BJ (cell line): Measurements from ENCODE around the gene CAMK1G. TPM values are rescaled to one million over a fixed set of nuclear protein-coding genes. Genes with fewer than 3 reads are reported as not detected.

Experiments used
- CTCF ChIA-PET: fragments of 350-600 bp; formaldehyde crosslinking; extraction: SDS; loops from one replicate; lab custom pipeline; 2021; ENCODE audit warnings: antibody characterized with exemption, inconsistent platforms; lab: Yijun Ruan, JAX
- POLR2A ChIA-PET: fragments of 300-600 bp; sonication (Branson Sonifier 250); formaldehyde crosslinking; extraction: SDS; loops from one replicate; lab custom pipeline; 2021; ENCODE audit warnings: antibody characterized with exemption; lab: Charles Lee
- DNase-seq: peaks from one replicate; pipeline ENCODE4 v3.0.0-alpha.2; 2011; ENCODE audit warnings: low read depth
- H3K27me3 ChIP-seq: 2 replicates; pipeline ENCODE4 v1.6.0; 2011; ENCODE audit warnings: low read length; ENCODE audit not compliant: control insufficient read depth, insufficient read depth
- H3K36me3 ChIP-seq: 2 replicates; pipeline ENCODE4 v1.5.1; 2011; ENCODE audit warnings: low read length; ENCODE audit not compliant: control insufficient read depth, insufficient read depth
- H3K4me3 ChIP-seq: 2 replicates; pipeline ENCODE4 v1.5.1; 2011; ENCODE audit warnings: low read depth, mild to moderate bottlenecking, control low read depth, low read length
- polyA plus RNA-seq: library from polyadenylated mRNA; depleted of rRNA; stranded (reverse); fragments of >200 nt; gene quantifications from 2 replicates; pipeline ENCODE4 v1.2.3, GENCODE V29; 2011
- TF ChIP-seq, protein P1 (sequence below): IDR thresholded peaks from 2 replicates; pipeline ENCODE4 v1.5.1; 2011; ENCODE audit warnings: low read depth, mild to moderate bottlenecking, control low read depth, inconsistent platforms, low read length, moderate library complexity; ENCODE audit not compliant: insufficient read depth

Gene CAMK1G
- polyA plus RNA-seq, 1 experiment = 1.5 TPM

DNA sequence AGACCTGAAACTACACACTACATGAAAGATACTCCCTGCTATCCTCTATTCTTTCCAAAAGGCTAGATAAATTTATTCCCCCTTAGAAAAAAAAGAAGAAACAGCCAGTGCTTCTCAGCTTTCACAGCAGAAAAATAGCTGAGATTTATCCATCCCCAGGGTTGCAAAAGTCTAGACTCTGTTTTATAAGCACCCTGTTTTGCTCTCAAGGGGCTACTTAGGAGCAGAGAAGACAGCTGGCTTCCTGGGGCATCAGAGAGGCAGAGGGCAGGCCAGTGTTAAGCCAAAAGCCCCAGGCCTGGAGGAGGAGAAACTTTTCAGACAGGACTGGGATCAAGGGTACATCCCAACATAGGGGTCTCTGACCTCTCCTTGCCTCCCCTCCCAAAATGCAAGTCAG, 64.8 kb downstream of the CAMK1G start:
- no peak for DNase-seq
- ChIA-PET CTCF (interaction anchor here (1.8 to 1.9 kb wide), 2 partner anchors 21 to 45 kb away, joined by 5 to 7 read pairs; no protein-coding TSS in a partner anchor), POLR2A (no interaction called here)
- Histone ChIP-seq H3K27me3 (no peaks in the 10 kb centered on the region; the same call in 1 of the 2 replicates), H3K36me3 (no peaks in the 10 kb centered on the region), H3K4me3 (no peak overlapping the region)
- TF ChIP-seq, protein P1, sequence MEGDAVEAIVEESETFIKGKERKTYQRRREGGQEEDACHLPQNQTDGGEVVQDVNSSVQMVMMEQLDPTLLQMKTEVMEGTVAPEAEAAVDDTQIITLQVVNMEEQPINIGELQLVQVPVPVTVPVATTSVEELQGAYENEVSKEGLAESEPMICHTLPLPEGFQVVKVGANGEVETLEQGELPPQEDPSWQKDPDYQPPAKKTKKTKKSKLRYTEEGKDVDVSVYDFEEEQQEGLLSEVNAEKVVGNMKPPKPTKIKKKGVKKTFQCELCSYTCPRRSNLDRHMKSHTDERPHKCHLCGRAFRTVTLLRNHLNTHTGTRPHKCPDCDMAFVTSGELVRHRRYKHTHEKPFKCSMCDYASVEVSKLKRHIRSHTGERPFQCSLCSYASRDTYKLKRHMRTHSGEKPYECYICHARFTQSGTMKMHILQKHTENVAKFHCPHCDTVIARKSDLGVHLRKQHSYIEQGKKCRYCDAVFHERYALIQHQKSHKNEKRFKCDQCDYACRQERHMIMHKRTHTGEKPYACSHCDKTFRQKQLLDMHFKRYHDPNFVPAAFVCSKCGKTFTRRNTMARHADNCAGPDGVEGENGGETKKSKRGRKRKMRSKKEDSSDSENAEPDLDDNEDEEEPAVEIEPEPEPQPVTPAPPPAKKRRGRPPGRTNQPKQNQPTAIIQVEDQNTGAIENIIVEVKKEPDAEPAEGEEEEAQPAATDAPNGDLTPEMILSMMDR = no peak

DNA sequence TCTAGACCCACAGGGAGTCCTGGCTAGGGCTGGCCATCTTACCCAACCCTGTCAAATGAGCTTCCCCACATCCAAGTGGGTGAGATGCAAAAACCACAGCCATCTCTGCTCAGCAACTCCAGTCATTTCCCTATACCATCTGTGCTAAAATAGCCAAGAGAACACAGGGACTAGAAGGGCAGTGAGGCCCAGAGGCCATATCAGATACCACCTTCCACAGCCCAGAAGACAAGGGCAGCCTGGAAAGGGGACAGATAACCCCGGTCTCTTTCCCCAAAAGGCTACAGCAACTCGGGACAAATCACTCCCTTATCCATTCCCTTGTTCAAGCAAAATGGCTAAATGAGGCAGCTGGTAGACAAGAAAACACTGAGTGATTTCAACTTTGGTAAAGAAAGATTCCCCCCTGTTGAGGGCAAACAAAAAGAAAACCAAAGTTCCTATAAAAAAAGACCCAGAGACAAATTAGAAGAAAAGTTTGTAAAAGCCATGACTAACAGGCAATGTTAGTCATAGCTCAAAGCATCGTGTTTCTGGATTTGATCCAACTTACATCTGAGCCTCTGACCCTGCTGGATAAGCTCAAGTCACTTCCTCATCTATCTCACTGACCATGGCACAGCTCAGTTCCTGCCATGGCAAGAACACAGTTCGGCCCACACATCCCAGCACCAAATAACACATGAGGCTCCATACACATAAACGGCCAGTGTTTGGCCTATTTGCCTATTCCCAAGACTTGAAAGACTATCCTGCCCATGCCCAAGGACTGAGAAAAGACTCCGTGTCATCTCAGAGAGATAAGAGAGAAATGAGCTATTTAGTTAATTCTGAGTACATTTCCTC, 65.6 kb downstream of the CAMK1G start:
- Histone ChIP-seq H3K4me3 (no peak overlapping the region), H3K27me3 (no peaks in the 10 kb centered on the region; the same call in 1 of the 2 replicates), H3K36me3 (no peaks in the 10 kb centered on the region)
- TF ChIP-seq, protein P1 = no peak
- ChIA-PET CTCF (interaction anchor here (0.8 to 1.9 kb wide), 6 partner anchors 22 to 99 kb away, joined by 3 to 7 read pairs (median 4); partner anchors contain the start of gene G0S2), POLR2A (no interaction called here)
- DNase-seq = peak; percentile 64

DNA sequence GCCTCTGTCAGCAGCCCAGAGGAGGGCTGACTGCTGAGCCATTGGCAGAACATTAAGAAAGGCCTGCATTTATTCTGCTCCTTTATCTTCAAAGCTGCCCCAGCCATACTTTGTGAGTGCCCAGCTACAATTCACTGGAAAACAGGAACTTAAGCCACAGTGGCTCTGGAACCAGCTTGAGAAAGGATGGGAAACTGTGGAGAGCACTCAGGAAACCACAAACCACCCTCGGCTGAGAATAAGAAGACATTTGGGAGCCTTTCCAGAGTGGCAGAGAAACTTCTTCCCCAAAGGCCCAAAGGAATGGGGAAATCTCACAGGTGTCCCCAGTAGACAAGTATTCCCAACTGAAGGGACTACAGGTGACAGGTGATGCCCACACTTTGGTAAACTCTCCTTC, 66.9 kb downstream of the CAMK1G start:
- POLR2A ChIA-PET = no interaction called here
- DNase-seq = no peak
- Histone ChIP-seq H3K4me3 (no peak overlapping the region), H3K27me3 (no peaks in the 10 kb centered on the region; the same call in 1 of the 2 replicates), H3K36me3 (no peaks in the 10 kb centered on the region)
- TF ChIP-seq, protein P1 = no peak
- CTCF ChIA-PET = interaction anchor here (0.6 to 1.7 kb wide), 5 partner anchors 11 to 1557 kb away, joined by 3 to 9 read pairs (median 3); no protein-coding TSS in a partner anchor

DNA sequence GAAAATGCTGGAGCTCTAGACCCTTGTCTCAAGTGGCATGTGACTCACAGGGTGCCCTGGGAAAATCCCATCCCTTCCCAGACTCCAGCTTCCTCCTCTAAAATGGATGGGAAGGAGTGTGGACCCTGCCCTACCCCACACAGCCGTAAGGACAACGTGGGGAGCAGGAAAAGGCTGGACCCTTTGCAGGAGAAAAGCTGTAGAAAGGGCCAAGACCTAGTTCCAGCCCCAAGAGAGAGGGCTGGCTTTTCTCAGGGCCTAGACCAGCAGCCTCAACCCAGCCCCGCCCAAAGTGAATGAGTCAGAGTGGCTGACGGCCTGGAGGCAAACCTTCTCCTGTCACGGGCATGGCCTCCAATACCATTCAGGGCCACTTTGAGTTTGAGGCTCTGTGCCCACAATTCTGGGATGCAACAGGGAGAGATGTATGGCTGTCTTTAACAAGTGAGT, 67.6 kb downstream of the CAMK1G start:
- no peaks in the 10 kb centered on the region; the same call in 1 of the 2 replicates for H3K27me3 ChIP-seq
- H3K36me3 ChIP-seq = no peaks in the 10 kb centered on the region
- peak; percentile 19 for DNase-seq
- POLR2A ChIA-PET = no interaction called here
- TF ChIP-seq, protein P1 = no peak
- CTCF ChIA-PET = interaction anchor here (1.0 to 1.7 kb wide), 3 partner anchors 11 to 24 kb away, joined by 3 to 9 read pairs (median 5); partner anchors contain the start of gene G0S2
- H3K4me3 ChIP-seq = no peak overlapping the region

DNA sequence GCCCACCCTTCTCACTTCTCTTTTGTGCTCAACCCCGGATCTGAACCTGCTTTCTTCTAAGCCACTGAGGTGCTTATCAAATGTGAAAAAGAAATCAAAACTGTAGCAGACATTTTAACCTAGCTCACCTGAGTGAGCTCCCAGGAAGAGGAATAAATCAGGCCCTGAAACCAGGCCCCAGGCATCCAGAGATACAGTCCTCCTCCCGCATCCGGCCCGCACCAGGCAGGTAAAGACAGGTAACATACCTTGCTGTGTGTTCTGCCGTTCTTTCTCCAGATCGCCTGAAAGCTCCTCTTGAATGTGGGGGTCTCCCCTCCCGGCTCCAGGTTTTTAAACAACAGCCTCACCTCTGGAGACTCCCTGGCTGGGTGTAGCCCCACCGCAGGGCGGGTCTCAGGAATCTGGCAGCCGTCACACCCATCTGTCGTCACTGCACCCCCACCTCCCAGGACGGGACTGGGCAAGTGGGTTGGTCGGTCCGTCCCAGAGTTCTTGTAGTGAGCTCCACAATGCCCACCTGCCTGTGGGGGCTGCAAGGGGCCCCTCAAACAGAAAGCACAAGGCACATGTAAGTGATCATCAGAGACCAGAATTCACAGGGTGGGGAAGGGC, 68.7 kb downstream of the CAMK1G start, which contains the start of gene LAMB3:
TSS of gene LAMB3 (minus strand) at position 305 of the 615 bp plus-strand sequence. CDS start 1,481 bp downstream, outside the sequence.
- TF ChIP-seq, protein P1 = no peak
- POLR2A ChIA-PET = no interaction called here
- DNase-seq = no peak
- Histone ChIP-seq H3K36me3 (no peaks in the 10 kb centered on the region), H3K4me3 (no peak within 1 kb of the TSS), H3K27me3 (no peaks in the 10 kb centered on the region; the same call in 1 of the 2 replicates)
- CTCF ChIA-PET = interaction anchor here (1.3 to 1.8 kb wide), 2 partner anchors 23 to 25 kb away, joined by 5 read pairs; partner anchors contain the start of gene G0S2
